Aorta (tissue), 5 donors: ENCODE data around the gene HLA-G. TPM values are rescaled to one million over a fixed set of nuclear protein-coding genes. Genes with fewer than 3 reads are reported as not detected.

ENCODE experiments used
- ATAC-seq: fragments of 200-7000 bp; cut with Tn5 transposase; one replicate; pipeline ENCODE4 v1.9.1; 2022; ENCODE audit warnings: moderate library complexity; ENCODE audit not compliant: low FRiP score
- DNase-seq, 2 donors: peaks; one replicate each; pipeline ENCODE4 v3.0.0-alpha.2; 2020
- H3K27ac ChIP-seq, 2 donors: one replicate each; pipeline ENCODE4 v1.5.1; 2013; ENCODE audit warnings: low read length in 2 of 2, mild to moderate bottlenecking in 2 of 2, moderate library complexity in 2 of 2, control low read depth in 1 of 2, inconsistent platforms in 1 of 2, low read depth in 1 of 2
- H3K27me3 ChIP-seq, 2 donors: one replicate each; pipeline ENCODE4 v1.6.1; 2013; ENCODE audit warnings: control low read depth in 1 of 2, low read length in 1 of 2, mild to moderate bottlenecking in 1 of 2, moderate library complexity in 1 of 2; ENCODE audit not compliant: insufficient read depth in 2 of 2, control insufficient read depth in 1 of 2
- H3K36me3 ChIP-seq, 2 donors: one replicate each; pipeline ENCODE4 v1.6.1; 2013; ENCODE audit warnings: control low read depth in 1 of 2, low read length in 1 of 2, mild to moderate bottlenecking in 1 of 2; ENCODE audit not compliant: insufficient read depth in 2 of 2, control insufficient read depth in 1 of 2
- H3K4me1 ChIP-seq, 2 donors: one replicate each; pipeline ENCODE4 v1.6.1; 2013; ENCODE audit warnings: low read length in 2 of 2, control low read depth in 1 of 2, mild to moderate bottlenecking in 1 of 2, moderate library complexity in 1 of 2; ENCODE audit not compliant: insufficient read depth in 2 of 2, control insufficient read depth in 1 of 2
- H3K4me3 ChIP-seq, 2 donors: one replicate each; pipeline ENCODE4 v1.5.1; 2013; ENCODE audit warnings: low read length in 2 of 2, control low read depth in 1 of 2, mild to moderate bottlenecking in 1 of 2
- H3K9me3 ChIP-seq: one replicate; pipeline ENCODE4 v1.6.1; 2013; ENCODE audit warnings: mild to moderate bottlenecking, low read length; ENCODE audit not compliant: control insufficient read depth
- WGBS, 2 donors: extraction: QIAGEN DNeasy Blood & Tissue Kit; methylation state at CpG; one replicate each; pipeline ENCODE4 v1.1.7; 2013; 5-methylcytosine and 5-hydroxymethylcytosine counted together
- intact Hi-C, 2 donors: fragments of 100-400 bp; cut with DNase I; formaldehyde crosslinking; loops; one replicate each; pipeline versions ENCODE4 v1.14.2 to v1.15.0; 2022
- polyA plus RNA-seq, 2 donors: library from polyadenylated mRNA; stranded (reverse); fragments of 200-250 nt; gene quantifications; one replicate each; pipeline ENCODE4 v1.2.3, GENCODE V29; 2013
- total RNA-seq, 2 donors: library from RNA; stranded (reverse); fragmentation: NEBNext Ultra II Directional; extraction: Animal tissue kit (Norgen Biotek cat#: 25700); gene quantifications; one replicate each; pipeline ENCODE4 v1.2.1, GENCODE V29; 2021
- donor health status: healthy with polysubstance abuse.
- donor health status: Bipolar disorder and iron deficiency.
- donor health status: DM: no; HTN: no; CAD: no.
- donor health status: DM: no; HTN: no; CAD: no.
- donor health status: DM: yes; HTN: yes; CAD: no.

HLA-G gene
- total and polyA plus RNA-seq, 4 donors, result 0.29 to 1.3 (median 0.88) TPM; not detected in 1

GRCh38 chr6:29828471-29828797 is 809 bp downstream of the HLA-G start:
- no peaks in the 10 kb centered on the region for H3K36me3 ChIP-seq
- 16 to 17% methylated on average over 26 of the region's 26 CpGs for WGBS, 2 donors
- ATAC-seq (no peak), DNase-seq (no peak)
- intact Hi-C loops, result no loop called here
- H3K9me3 ChIP-seq, result no peaks in the 10 kb centered on the region
- no peaks in the 10 kb centered on the region for H3K27me3 ChIP-seq
- H3K27ac ChIP-seq, result no peak overlapping the region
- H3K4me3 ChIP-seq, result no peak overlapping the region
- no peaks in the 10 kb centered on the region for H3K4me1 ChIP-seq

- WGBS, 2 donors, result 94% methylated on average over 3 of the region's 3 CpGs
- H3K27me3 ChIP-seq, result no peaks in the 10 kb centered on the region
Observed at GRCh38 chr6:29829766-29830165, 2.1 kb downstream of the HLA-G start.

GRCh38 chr6:29830409-29830808 is 2.8 kb downstream of the HLA-G start:
- no peak overlapping the region for H3K27ac ChIP-seq
- ATAC-seq (no peak), DNase-seq (no peak)
- H3K9me3 ChIP-seq, result no peaks in the 10 kb centered on the region
- WGBS, 2 donors, result 71 to 81% methylated on average over 2 of the region's 2 CpGs
- H3K4me3 ChIP-seq, result no peak overlapping the region
- no peaks in the 10 kb centered on the region for H3K36me3 ChIP-seq
- H3K4me1 ChIP-seq, result no peaks in the 10 kb centered on the region
- no peaks in the 10 kb centered on the region for H3K27me3 ChIP-seq
- intact Hi-C loops, result loop anchor here in 1 of 2 donors (10.0 kb wide), 1 partner anchor 96 kb away; no protein-coding TSS in a partner anchor

More at GRCh38 chr6:29829766-29830165, 2.1 kb downstream of the HLA-G start:
- intact Hi-C loops, result loop anchor here in 1 of 2 donors (10.0 kb wide), 1 partner anchor 95 kb away; no protein-coding TSS in a partner anchor
- ATAC-seq (no peak), DNase-seq (no peak)
- Histone ChIP-seq H3K36me3 (no peaks in the 10 kb centered on the region), H3K9me3 (no peaks in the 10 kb centered on the region), H3K4me3 (no peak overlapping the region), H3K27ac (no peak overlapping the region), H3K4me1 (no peaks in the 10 kb centered on the region)

GRCh38 chr6:29831776-29832175 is 4.2 kb downstream of the HLA-G start:
- Histone ChIP-seq H3K4me3 (no peak overlapping the region), H3K9me3 (no peaks in the 10 kb centered on the region), H3K36me3 (no peaks in the 10 kb centered on the region), H3K27ac (no peak overlapping the region), H3K27me3 (no peaks in the 10 kb centered on the region), H3K4me1 (no peaks in the 10 kb centered on the region)
- ATAC-seq (no peak), DNase-seq (no peak)
- 70 to 77% methylated on average over 2 of the region's 2 CpGs for WGBS, 2 donors
- intact Hi-C loops, result loop anchor here in 1 of 2 donors (2.0 to 10.0 kb wide), 2 partner anchors 97 to 127 kb away; no protein-coding TSS in a partner anchor

GRCh38 chr6:29834564-29835436 is 7.2 kb downstream of the HLA-G start:
- Histone ChIP-seq H3K36me3 (no peaks in the 10 kb centered on the region), H3K4me3 (no peak overlapping the region), H3K27ac (no peak overlapping the region), H3K27me3 (no peaks in the 10 kb centered on the region), H3K4me1 (no peaks in the 10 kb centered on the region), H3K9me3 (no peaks in the 10 kb centered on the region)
- DNase-seq, result peak in 1 of 2 donors; percentile 84
- intact Hi-C loops, result loop anchor here (1.0 to 10.0 kb wide), 3 partner anchors 96 to 129 kb away; no protein-coding TSS in a partner anchor
- 14 to 21% methylated on average over 16 of the region's 16 CpGs for WGBS, 2 donors
- ATAC-seq, result peak; percentile 70

- WGBS, 2 donors, result 69 to 75% methylated on average over 1 of the region's 1 CpG
- intact Hi-C loops, result loop anchor here in 1 of 2 donors (10.0 kb wide), 1 partner anchor 105 kb away; no protein-coding TSS in a partner anchor
- ATAC-seq (no peak), DNase-seq (no peak)
- Histone ChIP-seq H3K4me1 (no peaks in the 10 kb centered on the region), H3K4me3 (no peak overlapping the region), H3K9me3 (peaks cover 2% of the 10 kb centered on the region), H3K27ac (no peak overlapping the region), H3K36me3 (no peaks in the 10 kb centered on the region), H3K27me3 (peaks cover 0 to 3% of the 10 kb centered on the region in 2 donors)
Observed at GRCh38 chr6:29839917-29840316, 12.3 kb downstream of the HLA-G start.

- H3K4me1 ChIP-seq, result no peaks in the 10 kb centered on the region
- H3K27me3 ChIP-seq, result peaks cover 0 to 3% of the 10 kb centered on the region in 2 donors
- no peak for ATAC-seq
- H3K4me3 ChIP-seq, result no peak overlapping the region
- intact Hi-C loops, result no loop called here
- no peak overlapping the region for H3K27ac ChIP-seq
- H3K36me3 ChIP-seq, result no peaks in the 10 kb centered on the region
- H3K9me3 ChIP-seq, result peaks cover 2% of the 10 kb centered on the region
- no peak for DNase-seq
Observed at GRCh38 chr6:29841030-29841429, 13.4 kb downstream of the HLA-G start.

GRCh38 chr6:29845405-29846006 is 17.9 kb downstream of the HLA-G start:
- intact Hi-C loops, result no loop called here
- no peaks in the 10 kb centered on the region for H3K4me1 ChIP-seq
- peaks cover 2% of the 10 kb centered on the region for H3K9me3 ChIP-seq
- 55 to 82% methylated on average over 2 of the region's 2 CpGs for WGBS, 2 donors
- H3K36me3 ChIP-seq, result no peaks in the 10 kb centered on the region
- H3K27ac ChIP-seq, result no peak overlapping the region
- H3K4me3 ChIP-seq, result no peak overlapping the region
- ATAC-seq (no peak), DNase-seq (no peak)
- peaks cover 0 to 3% of the 10 kb centered on the region in 2 donors for H3K27me3 ChIP-seq
